GM19099 (cell line): ENCODE measurements around the gene PTGDR.

Experiments used
- POLR2A ChIP-seq: IDR thresholded peaks from 3 replicates; pipeline ENCODE4 v1.6.1; 2011; ENCODE audit warnings: low read depth; ENCODE audit not compliant: insufficient read length; ENCODE audit errors: extremely low read depth

The PTGDR gene

GRCh38 chr14:52251724-52252123 is 15.8 kb upstream of the PTGDR start:
- TF ChIP-seq POLR2A = no peak

- TF ChIP-seq POLR2A = no peak
Observed at GRCh38 chr14:52253503-52253902, 14.0 kb upstream of the PTGDR start.

- no peak for TF ChIP-seq POLR2A
Observed at GRCh38 chr14:52254086-52254485, 13.4 kb upstream of the PTGDR start.

GRCh38 chr14:52258783-52259182 is 8.7 kb upstream of the PTGDR start:
- TF ChIP-seq POLR2A = no peak

GRCh38 chr14:52259434-52259833 is 8.1 kb upstream of the PTGDR start:
- no peak for TF ChIP-seq POLR2A

GRCh38 chr14:52262600-52262999 is 4.9 kb upstream of the PTGDR start:
- TF ChIP-seq POLR2A = no peak

GRCh38 chr14:52263190-52263589 is 4.3 kb upstream of the PTGDR start:
- TF ChIP-seq POLR2A = no peak

- no peak for TF ChIP-seq POLR2A
Observed at GRCh38 chr14:52265253-52265652, 2.2 kb upstream of the PTGDR start.

- no peak for TF ChIP-seq POLR2A
Observed at GRCh38 chr14:52266179-52266578, 1.3 kb upstream of the PTGDR start.

- no peak for TF ChIP-seq POLR2A
Observed at GRCh38 chr14:52266782-52267181, 716 bp upstream of the PTGDR start.

- no peak for TF ChIP-seq POLR2A
Observed at GRCh38 chr14:52268279-52269061, 972 bp downstream of the PTGDR start.

- no peak for TF ChIP-seq POLR2A
Observed at GRCh38 chr14:52269100-52269499, 1.6 kb downstream of the PTGDR start.

- TF ChIP-seq POLR2A = no peak
Observed at GRCh38 chr14:52269982-52270381, 2.5 kb downstream of the PTGDR start.

GRCh38 chr14:52271538-52271937 is 4.0 kb downstream of the PTGDR start:
- TF ChIP-seq POLR2A = no peak

- TF ChIP-seq POLR2A = no peak
Observed at GRCh38 chr14:52272375-52272774, 4.9 kb downstream of the PTGDR start.

GRCh38 chr14:52275372-52275771 is 7.9 kb downstream of the PTGDR start:
- TF ChIP-seq POLR2A = no peak

GRCh38 chr14:52277552-52277951 is 10.1 kb downstream of the PTGDR start:
- TF ChIP-seq POLR2A = no peak
